PFSK-1 (cell line): ENCODE measurements around the gene ANKS1A.

Experiments
- FOXP2 ChIP-seq: optimal IDR thresholded peaks from 2 replicates; pipeline ENCODE3; 2011; ENCODE audit warnings: borderline replicate concordance, control low read depth, inconsistent platforms; ENCODE audit not compliant: insufficient read depth; ENCODE audit errors: extremely low read length, extremely low read depth
- POLR2AphosphoS5 ChIP-seq: IDR thresholded peaks from 2 replicates; pipeline ENCODE4 v1.6.1; 2012; ENCODE audit warnings: low read depth, mild to moderate bottlenecking, control low read depth, low read length, moderate library complexity
- SIN3A ChIP-seq: IDR thresholded peaks from 2 replicates; pipeline ENCODE4 v1.6.1; 2012; ENCODE audit warnings: mild to moderate bottlenecking, low read length, moderate library complexity, borderline replicate concordance; ENCODE audit not compliant: insufficient read depth
- TF ChIP-seq, protein P1 (sequence below), 2 experiments: IDR thresholded peaks; 2 replicates each; pipeline versions ENCODE4 v1.6.1 to v1.8.0; 2011 to 2012; ENCODE audit warnings: low read depth in 2 of 2, low read length in 2 of 2, control low read depth in 1 of 2, inconsistent platforms in 1 of 2, mild to moderate bottlenecking in 1 of 2, moderate library complexity in 1 of 2; ENCODE audit not compliant: insufficient read depth in 1 of 2

DNA sequence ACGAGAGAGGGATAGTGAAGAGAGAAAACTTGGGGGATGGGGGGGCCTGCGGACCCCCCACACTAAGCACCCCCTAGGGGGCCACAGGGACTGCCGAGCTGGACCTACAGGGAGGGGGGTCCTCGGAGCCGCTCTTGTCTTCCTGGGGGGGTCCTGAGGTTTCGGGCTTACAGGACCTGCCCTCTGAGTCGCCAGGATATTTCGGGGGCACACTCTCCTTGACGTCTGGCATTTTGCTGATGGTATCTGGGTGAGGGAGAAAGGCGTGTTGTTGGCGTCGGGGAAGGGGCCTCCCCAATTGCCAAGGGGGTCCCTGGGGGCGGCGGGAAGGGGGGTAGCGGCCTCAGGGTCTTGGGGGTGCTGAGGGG lies 251.6 kb downstream of the ANKS1A start:
- no peak for TF ChIP-seq FOXP2
- TF ChIP-seq POLR2AphosphoS5 = no peak
- no peak for TF ChIP-seq SIN3A
- TF ChIP-seq, protein P1, sequence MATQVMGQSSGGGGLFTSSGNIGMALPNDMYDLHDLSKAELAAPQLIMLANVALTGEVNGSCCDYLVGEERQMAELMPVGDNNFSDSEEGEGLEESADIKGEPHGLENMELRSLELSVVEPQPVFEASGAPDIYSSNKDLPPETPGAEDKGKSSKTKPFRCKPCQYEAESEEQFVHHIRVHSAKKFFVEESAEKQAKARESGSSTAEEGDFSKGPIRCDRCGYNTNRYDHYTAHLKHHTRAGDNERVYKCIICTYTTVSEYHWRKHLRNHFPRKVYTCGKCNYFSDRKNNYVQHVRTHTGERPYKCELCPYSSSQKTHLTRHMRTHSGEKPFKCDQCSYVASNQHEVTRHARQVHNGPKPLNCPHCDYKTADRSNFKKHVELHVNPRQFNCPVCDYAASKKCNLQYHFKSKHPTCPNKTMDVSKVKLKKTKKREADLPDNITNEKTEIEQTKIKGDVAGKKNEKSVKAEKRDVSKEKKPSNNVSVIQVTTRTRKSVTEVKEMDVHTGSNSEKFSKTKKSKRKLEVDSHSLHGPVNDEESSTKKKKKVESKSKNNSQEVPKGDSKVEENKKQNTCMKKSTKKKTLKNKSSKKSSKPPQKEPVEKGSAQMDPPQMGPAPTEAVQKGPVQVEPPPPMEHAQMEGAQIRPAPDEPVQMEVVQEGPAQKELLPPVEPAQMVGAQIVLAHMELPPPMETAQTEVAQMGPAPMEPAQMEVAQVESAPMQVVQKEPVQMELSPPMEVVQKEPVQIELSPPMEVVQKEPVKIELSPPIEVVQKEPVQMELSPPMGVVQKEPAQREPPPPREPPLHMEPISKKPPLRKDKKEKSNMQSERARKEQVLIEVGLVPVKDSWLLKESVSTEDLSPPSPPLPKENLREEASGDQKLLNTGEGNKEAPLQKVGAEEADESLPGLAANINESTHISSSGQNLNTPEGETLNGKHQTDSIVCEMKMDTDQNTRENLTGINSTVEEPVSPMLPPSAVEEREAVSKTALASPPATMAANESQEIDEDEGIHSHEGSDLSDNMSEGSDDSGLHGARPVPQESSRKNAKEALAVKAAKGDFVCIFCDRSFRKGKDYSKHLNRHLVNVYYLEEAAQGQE (IDR thresholded peaks at IDR 0.05; ENCODE audit: insufficient read depth in 1 of 2, low read depth in 2 of 2, low read length in 2 of 2) = no peak
